ENCODE measurements around the gene CYSRT1. TPM values are rescaled to one million over a fixed set of nuclear protein-coding genes. Genes with fewer than 3 reads are reported as not detected.

CYSRT1 gene
- total and polyA plus RNA-seq, 2 donors (not counting 3 experiments of a cell fraction or from before 2014, with no cell fraction given): 0.44 to 1.1 TPM

DNA sequence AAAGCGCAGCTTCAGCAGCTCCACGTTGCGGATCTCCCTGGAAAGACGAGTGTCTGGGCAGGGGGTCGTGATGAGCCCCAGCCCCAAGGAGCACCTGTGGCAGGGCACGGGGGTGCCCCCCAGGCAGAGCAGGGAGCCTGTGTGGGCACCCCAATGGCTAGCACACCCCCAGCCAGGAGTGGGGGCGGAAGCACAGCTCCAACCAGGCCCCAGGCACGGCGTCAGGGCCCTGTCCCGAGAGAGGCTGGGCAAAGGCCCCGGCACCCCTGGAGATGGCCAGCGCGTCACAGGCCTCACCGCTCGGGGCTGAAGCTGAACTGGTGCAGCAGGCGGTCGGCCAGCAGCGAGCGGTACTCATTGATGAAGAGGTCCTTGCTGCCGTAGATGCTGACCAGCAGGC is 44.5 kb upstream of the CYSRT1 start:
- Histone ChIP-seq H3K36me3 (ENCODE audit: control insufficient read depth in 2 of 2, extremely low read depth in 1 of 2, insufficient read depth in 2 of 2, low read length in 2 of 2) (peaks cover 0 to 48% of the 10 kb centered on the region in 2 experiments), H3K4me3 (replicated peaks in 1 of 3; ENCODE audit: insufficient read depth in 1 of 3, low read depth in 1 of 3, low read length in 3 of 3) (no peak overlapping the region), H3K4me1 (ENCODE audit: control insufficient read depth, extremely low read depth, insufficient read depth, low read length) (peaks cover 6% of the 10 kb centered on the region), H3K27ac (ENCODE audit: insufficient read depth, low read depth, low read length) (no peak overlapping the region), H4K20me1 (replicated peaks; ENCODE audit: control insufficient read depth, extremely low read depth, insufficient read depth, low read length) (no peaks in the 10 kb centered on the region), H3K4me2 (ENCODE audit: insufficient read depth, low read length) (no peak overlapping the region), H2AFZ (ENCODE audit: low read depth, low read length) (no peak overlapping the region), H3K79me2 (ENCODE audit: control insufficient read depth, insufficient read depth, low read length) (no peaks in the 10 kb centered on the region), H3K27me3 (ENCODE audit: control insufficient read depth in 2 of 2, insufficient read depth in 2 of 2, low read length in 2 of 2) (no peaks in the 10 kb centered on the region), H3K9me3 (replicated peaks; ENCODE audit: control insufficient read depth, insufficient read depth, low read length) (no peaks in the 10 kb centered on the region), H3K9ac (replicated peaks; ENCODE audit: extremely low read depth, insufficient read depth, low read length) (no peak overlapping the region), H3K9me1 (replicated peaks; ENCODE audit: control insufficient read depth, extremely low read depth, insufficient read depth, low read length) (no peaks in the 10 kb centered on the region)
- dilution Hi-C loops (cut with MboI; ENCODE audit: extremely low pct_ligation_motif_present, low sequenced_read_pairs) (no loop called here), intact Hi-C loops (cut with micrococcal nuclease) (no loop called here)
- TF ChIP-seq JUN (IDR thresholded peaks at IDR 0.05; ENCODE audit: borderline replicate concordance, insufficient read depth, insufficient read length, low read depth) (no peak), EZH2 (IDR thresholded peaks at IDR 0.05; ENCODE audit: borderline replicate concordance, low read depth, low read length, severe bottlenecking) (no peak), POLR2A (IDR thresholded peaks at IDR 0.05; ENCODE audit: low read depth, low read length) (no peak), FOS (IDR thresholded peaks at IDR 0.05; ENCODE audit: borderline replicate concordance, insufficient read depth, low read length) (no peak), MYC (IDR thresholded peaks at IDR 0.05; ENCODE audit: low read depth, low read length) (no peak)
- FAIRE-seq (no peak), DNase-seq (ENCODE audit: low read depth, low spot score) (no peak)
- ChIA-PET CTCF (interaction anchor here (1.4 kb wide), 1 partner anchor 56 kb away, joined by 5 read pairs; no protein-coding TSS in a partner anchor), POLR2A (no interaction called here)
- BruUV-seq (replicated peaks): no TSS peak

DNA sequence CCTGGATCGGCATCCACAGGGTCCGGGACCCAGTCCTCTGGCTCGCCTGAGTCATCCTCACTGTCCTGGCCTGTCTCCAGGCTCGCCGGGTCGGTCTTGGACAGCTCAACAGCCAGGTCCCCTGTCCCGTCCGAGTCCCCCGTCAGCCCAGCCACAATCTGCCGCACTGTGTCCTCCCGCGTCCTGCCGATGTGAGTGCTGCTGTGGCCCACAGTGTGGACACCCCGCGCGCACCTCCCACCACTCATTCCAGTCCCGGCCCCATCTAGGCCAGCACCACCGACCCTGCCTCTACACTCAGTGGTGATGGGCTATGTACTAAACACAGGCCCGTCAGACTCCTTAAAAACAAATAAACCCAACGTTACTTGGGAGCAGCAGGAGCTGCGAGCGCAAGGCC is 43.3 kb upstream of the CYSRT1 start:
- TF ChIP-seq POLR2AphosphoS5 (IDR thresholded peaks at IDR 0.05; ENCODE audit: insufficient read depth, low read depth, low read length) (no peak), FOS (IDR thresholded peaks at IDR 0.05; ENCODE audit: borderline replicate concordance, insufficient read depth, low read length) (no peak), EZH2 (IDR thresholded peaks at IDR 0.05; ENCODE audit: borderline replicate concordance, low read depth, low read length, severe bottlenecking) (no peak), MYC (IDR thresholded peaks at IDR 0.05; ENCODE audit: low read depth, low read length) (no peak), GATA2 (IDR thresholded peaks at IDR 0.05; ENCODE audit: insufficient read depth, insufficient read length, low read depth, low read length) (no peak), POLR2A (IDR thresholded peaks at IDR 0.05; ENCODE audit: low read depth, low read length) (no peak), JUN (IDR thresholded peaks at IDR 0.05; ENCODE audit: borderline replicate concordance, insufficient read depth, insufficient read length, low read depth) (no peak)
- TF ChIP-seq, protein P1, sequence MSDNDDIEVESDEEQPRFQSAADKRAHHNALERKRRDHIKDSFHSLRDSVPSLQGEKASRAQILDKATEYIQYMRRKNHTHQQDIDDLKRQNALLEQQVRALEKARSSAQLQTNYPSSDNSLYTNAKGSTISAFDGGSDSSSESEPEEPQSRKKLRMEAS (IDR thresholded peaks at IDR 0.05; ENCODE audit: insufficient read depth, insufficient read length): no peak
- TF ChIP-seq, protein P2, sequence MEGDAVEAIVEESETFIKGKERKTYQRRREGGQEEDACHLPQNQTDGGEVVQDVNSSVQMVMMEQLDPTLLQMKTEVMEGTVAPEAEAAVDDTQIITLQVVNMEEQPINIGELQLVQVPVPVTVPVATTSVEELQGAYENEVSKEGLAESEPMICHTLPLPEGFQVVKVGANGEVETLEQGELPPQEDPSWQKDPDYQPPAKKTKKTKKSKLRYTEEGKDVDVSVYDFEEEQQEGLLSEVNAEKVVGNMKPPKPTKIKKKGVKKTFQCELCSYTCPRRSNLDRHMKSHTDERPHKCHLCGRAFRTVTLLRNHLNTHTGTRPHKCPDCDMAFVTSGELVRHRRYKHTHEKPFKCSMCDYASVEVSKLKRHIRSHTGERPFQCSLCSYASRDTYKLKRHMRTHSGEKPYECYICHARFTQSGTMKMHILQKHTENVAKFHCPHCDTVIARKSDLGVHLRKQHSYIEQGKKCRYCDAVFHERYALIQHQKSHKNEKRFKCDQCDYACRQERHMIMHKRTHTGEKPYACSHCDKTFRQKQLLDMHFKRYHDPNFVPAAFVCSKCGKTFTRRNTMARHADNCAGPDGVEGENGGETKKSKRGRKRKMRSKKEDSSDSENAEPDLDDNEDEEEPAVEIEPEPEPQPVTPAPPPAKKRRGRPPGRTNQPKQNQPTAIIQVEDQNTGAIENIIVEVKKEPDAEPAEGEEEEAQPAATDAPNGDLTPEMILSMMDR (IDR thresholded peaks at IDR 0.05; ENCODE audit: extremely low read depth in 1 of 2, insufficient read depth in 1 of 2, low read depth in 1 of 2, low read length in 2 of 2): no peak
- no TSS peak for BruUV-seq (replicated peaks)
- peaks cover 7% of the 10 kb centered on the region for H3K79me2 ChIP-seq (ENCODE audit: control insufficient read depth, insufficient read depth, low read length)
- no peak overlapping the region for H3K4me3 ChIP-seq (replicated peaks in 1 of 3; ENCODE audit: insufficient read depth in 1 of 3, low read depth in 1 of 3, low read length in 3 of 3)
- FAIRE-seq: no peak
- intact Hi-C loops (cut with micrococcal nuclease): no loop called here
- no peak overlapping the region for H3K9ac ChIP-seq (replicated peaks; ENCODE audit: extremely low read depth, insufficient read depth, low read length)
- DNase-seq (ENCODE audit: low read depth, low spot score): no peak
- no peaks in the 10 kb centered on the region for H3K27me3 ChIP-seq (ENCODE audit: control insufficient read depth in 2 of 2, insufficient read depth in 2 of 2, low read length in 2 of 2)
- H3K36me3 ChIP-seq (ENCODE audit: control insufficient read depth in 2 of 2, extremely low read depth in 1 of 2, insufficient read depth in 2 of 2, low read length in 2 of 2): peaks cover 0 to 56% of the 10 kb centered on the region in 2 experiments
- H3K9me1 ChIP-seq (replicated peaks; ENCODE audit: control insufficient read depth, extremely low read depth, insufficient read depth, low read length): no peaks in the 10 kb centered on the region
- no peak overlapping the region for H3K27ac ChIP-seq (ENCODE audit: insufficient read depth, low read depth, low read length)
- ChIA-PET CTCF (interaction anchor here (1.4 kb wide), 1 partner anchor 55 kb away, joined by 5 read pairs; no protein-coding TSS in a partner anchor), POLR2A (no interaction called here)
- no peak overlapping the region for H3K4me2 ChIP-seq (ENCODE audit: insufficient read depth, low read length)
- no peak overlapping the region for H2AFZ ChIP-seq (ENCODE audit: low read depth, low read length)
- dilution Hi-C loops (cut with MboI; ENCODE audit: extremely low pct_ligation_motif_present, low sequenced_read_pairs): no loop called here
- no peaks in the 10 kb centered on the region for H3K9me3 ChIP-seq (replicated peaks; ENCODE audit: control insufficient read depth, insufficient read depth, low read length)
- H3K4me1 ChIP-seq (ENCODE audit: control insufficient read depth, extremely low read depth, insufficient read depth, low read length): peaks cover 6% of the 10 kb centered on the region
- no peaks in the 10 kb centered on the region for H4K20me1 ChIP-seq (replicated peaks; ENCODE audit: control insufficient read depth, extremely low read depth, insufficient read depth, low read length)
